H1 (cell line): ENCODE results near the gene RAB38. TPM values are rescaled to one million over a fixed set of nuclear protein-coding genes. Genes with fewer than 3 reads are reported as not detected.

Experiments used
- CTCF ChIA-PET: fragments of 300-600 bp; sonication (Branson Sonifier 250); formaldehyde crosslinking; loops from one replicate; lab custom pipeline; 2021; ENCODE audit not compliant: partially characterized antibody; lab: Charles Lee
- POLR2A ChIA-PET: fragments of 300-600 bp; sonication (Branson Sonifier 250); formaldehyde crosslinking; loops from one replicate; lab custom pipeline; 2021; ENCODE audit warnings: inconsistent platforms; ENCODE audit not compliant: partially characterized antibody; lab: Charles Lee
- DNase-seq, 2 experiments: peaks; one replicate each; pipeline versions ENCODE4 v3.0.0 to v3.0.0-alpha.2; 2010 to 2022; ENCODE audit warnings: low spot score in 2 of 2, low read depth in 1 of 2, mixed read lengths in 1 of 2
- FAIRE-seq: peaks from 2 replicates; lab custom pipeline; 2011; peaks lifted over from hg19 to GRCh38; lab: Jason Lieb, UNC
- H2AFZ ChIP-seq: 2 replicates; pipeline ENCODE4 v1.8.1; 2012; ENCODE audit warnings: low read length, inconsistent platforms
- H2AK5ac ChIP-seq: 2 replicates; pipeline ENCODE4 v1.6.1; 2013; ENCODE audit warnings: low read depth, low read length
- H2BK120ac ChIP-seq: replicated peaks from 2 replicates; pipeline ENCODE3; 2013; ENCODE audit warnings: low read depth, low read length, inconsistent platforms
- H2BK12ac ChIP-seq: 2 replicates; pipeline ENCODE4 v1.6.1; 2013; ENCODE audit warnings: low read depth, low read length
- H2BK15ac ChIP-seq: 2 replicates; pipeline ENCODE4 v1.6.1; 2013; ENCODE audit warnings: low read length
- H2BK20ac ChIP-seq: 2 replicates; pipeline ENCODE4 v1.6.1; 2013; ENCODE audit warnings: low read length
- H2BK5ac ChIP-seq: 2 replicates; pipeline ENCODE4 v1.6.1; 2013; ENCODE audit warnings: low read depth, low read length
- H3K14ac ChIP-seq: 2 replicates; pipeline ENCODE4 v1.6.1; 2013; ENCODE audit warnings: inconsistent platforms; ENCODE audit not compliant: insufficient read length
- H3K18ac ChIP-seq: 2 replicates; pipeline ENCODE4 v1.6.1; 2013; ENCODE audit warnings: low read length; ENCODE audit errors: extremely low read depth
- H3K23ac ChIP-seq: 2 replicates; pipeline ENCODE4 v1.6.1; 2013; ENCODE audit warnings: inconsistent platforms; ENCODE audit not compliant: insufficient read length
- H3K23me2 ChIP-seq: 2 replicates; pipeline ENCODE4 v1.6.1; 2013; ENCODE audit warnings: low read depth, low read length
- H3K27ac ChIP-seq: 2 replicates; pipeline ENCODE4 v1.6.1; 2011; ENCODE audit warnings: low read depth, low read length, inconsistent platforms
- H3K27me3 ChIP-seq, 4 experiments: replicated peaks in 1 of 4; 1 replicate in 1 of 4; 2 replicates in 3 of 4; pipeline versions ENCODE4 v1.6.1 to v1.8.1; 2011 to 2013; ENCODE audit warnings: low read length in 3 of 4, mild to moderate bottlenecking in 3 of 4, inconsistent platforms in 2 of 4, mixed read lengths in 2 of 4, moderate library complexity in 1 of 4; ENCODE audit not compliant: control insufficient read depth in 3 of 4, insufficient read depth in 3 of 4; ENCODE audit errors: extremely low read depth in 1 of 4
- H3K36me3 ChIP-seq, 4 experiments: 2 replicates each; pipeline versions ENCODE4 v1.6.1 to v1.8.1; 2011 to 2013; ENCODE audit warnings: mild to moderate bottlenecking in 4 of 4, low read length in 3 of 4, moderate library complexity in 2 of 4, control low read depth in 1 of 4, inconsistent platforms in 1 of 4; ENCODE audit not compliant: insufficient read depth in 4 of 4, control insufficient read depth in 2 of 4
- H3K4ac ChIP-seq: replicated peaks from 2 replicates; pipeline ENCODE3; 2013; ENCODE audit warnings: low read length, low read depth, mixed read lengths, inconsistent platforms; ENCODE audit not compliant: insufficient read length
- H3K4me1 ChIP-seq, 4 experiments: replicated peaks in 1 of 4; 1 replicate in 1 of 4; 2 replicates in 3 of 4; pipeline versions ENCODE4 v1.6.1 to v1.8.1; 2011 to 2013; ENCODE audit warnings: low read length in 3 of 4, inconsistent platforms in 2 of 4, mixed read lengths in 1 of 4; ENCODE audit not compliant: insufficient read depth in 4 of 4, control insufficient read depth in 3 of 4
- H3K4me2 ChIP-seq, 2 experiments: 2 replicates each; pipeline versions ENCODE4 v1.6.1 to v1.8.1; 2011 to 2013; ENCODE audit warnings: low read depth in 2 of 2, low read length in 2 of 2, control low read depth in 1 of 2, inconsistent platforms in 1 of 2, mild to moderate bottlenecking in 1 of 2; ENCODE audit not compliant: insufficient read depth in 1 of 2
- H3K4me3 ChIP-seq, 4 experiments: fragments of 200-600, 300-600 bp in 1 of 4; sonication (generic), shearing (Covaris generic), sonication (Bioruptor Twin) in 1 of 4; 2 replicates each; pipeline versions ENCODE4 v1.5.1 to v1.8.1; 2011 to 2016; ENCODE audit warnings: low read length in 4 of 4, low read depth in 3 of 4, control low read depth in 2 of 4, inconsistent platforms in 2 of 4, mild to moderate bottlenecking in 2 of 4, mixed read lengths in 1 of 4, moderate library complexity in 1 of 4; ENCODE audit not compliant: insufficient read depth in 2 of 4; ENCODE audit errors: extremely low read depth in 1 of 4
- H3K56ac ChIP-seq: replicated peaks from 2 replicates; pipeline ENCODE3; 2013; ENCODE audit warnings: low read depth, mild to moderate bottlenecking, mixed read lengths, low read length, inconsistent platforms; ENCODE audit not compliant: insufficient read length
- H3K79me1 ChIP-seq: 2 replicates; pipeline ENCODE4 v1.6.1; 2013; ENCODE audit warnings: low read depth, low read length, control low read depth
- H3K79me2 ChIP-seq, 2 experiments: 2 replicates each; pipeline versions ENCODE4 v1.6.1 to v1.8.1; 2012 to 2013; ENCODE audit warnings: low read length in 2 of 2, mild to moderate bottlenecking in 2 of 2, inconsistent platforms in 1 of 2; ENCODE audit not compliant: insufficient read depth in 2 of 2, control insufficient read depth in 1 of 2
- H3K9ac ChIP-seq, 4 experiments: replicated peaks in 1 of 4; 1 replicate in 1 of 4; 2 replicates in 3 of 4; pipeline versions ENCODE4 v1.6.1 to v1.8.1; 2011 to 2013; ENCODE audit warnings: low read depth in 3 of 4, low read length in 3 of 4, control low read depth in 2 of 4, mild to moderate bottlenecking in 2 of 4, moderate library complexity in 2 of 4, inconsistent platforms in 1 of 4; ENCODE audit errors: extremely low read depth in 1 of 4
- H3K9me3 ChIP-seq, 2 experiments: 2 replicates each; pipeline versions ENCODE4 v1.6.1 to v1.8.1; 2012 to 2013; ENCODE audit warnings: mild to moderate bottlenecking in 2 of 2, moderate library complexity in 2 of 2, control low read depth in 1 of 2, inconsistent platforms in 1 of 2, low read depth in 1 of 2, low read length in 1 of 2, mixed read lengths in 1 of 2; ENCODE audit not compliant: insufficient read depth in 2 of 2
- H4K20me1 ChIP-seq, 2 experiments: replicated peaks in 1 of 2; 2 replicates each; pipeline versions ENCODE3 to v1.8.1; 2011 to 2013; ENCODE audit warnings: inconsistent platforms in 2 of 2, low read length in 2 of 2, mild to moderate bottlenecking in 1 of 2; ENCODE audit not compliant: insufficient read depth in 2 of 2, control insufficient read depth in 1 of 2
- H4K5ac ChIP-seq: 2 replicates; pipeline ENCODE4 v1.6.1; 2013; ENCODE audit warnings: low read length, low read depth, mixed read lengths, inconsistent platforms; ENCODE audit not compliant: insufficient read length
- H4K8ac ChIP-seq: 2 replicates; pipeline ENCODE4 v1.8.0; 2013; ENCODE audit warnings: mild to moderate bottlenecking, moderate library complexity, low read length, inconsistent platforms; ENCODE audit not compliant: insufficient read depth; ENCODE audit errors: extremely low read depth
- H4K91ac ChIP-seq: replicated peaks from 2 replicates; pipeline ENCODE3; 2013; ENCODE audit warnings: low read length, mixed read lengths, inconsistent platforms; ENCODE audit not compliant: insufficient read length
- EGR1 ChIP-seq: IDR thresholded peaks from 2 replicates; pipeline ENCODE4 v1.6.1; 2011; ENCODE audit warnings: low read depth, low read length, borderline replicate concordance
- GABPA ChIP-seq: IDR thresholded peaks from 2 replicates; pipeline ENCODE4 v1.6.1; 2011; ENCODE audit warnings: mild to moderate bottlenecking, low read length, moderate library complexity, borderline replicate concordance; ENCODE audit not compliant: insufficient read depth
- KDM4A ChIP-seq: IDR thresholded peaks from one replicate; pipeline ENCODE4 v1.7.1; 2012; ENCODE audit warnings: low read depth, mild to moderate bottlenecking, moderate library complexity, low read length, inconsistent platforms; ENCODE audit not compliant: severe bottlenecking
- KDM5A ChIP-seq: fragments of 200-600 bp; IDR thresholded peaks from 2 replicates; pipeline ENCODE4 v1.7.1; 2012; ENCODE audit warnings: mild to moderate bottlenecking, low read length, inconsistent platforms, mixed read lengths
- MAFK ChIP-seq: IDR thresholded peaks from 2 replicates; pipeline ENCODE4 v1.6.1; 2012; ENCODE audit warnings: low read depth, mild to moderate bottlenecking, improper control_type of control experiment, low read length
- PHF8 ChIP-seq: fragments of 200-600 bp; sonication (generic); conservative IDR thresholded peaks from 2 replicates; pipeline ENCODE4 v1.7.1; 2012; ENCODE audit warnings: low read depth, mild to moderate bottlenecking, inconsistent platforms, low read length, moderate library complexity
- POLR2A ChIP-seq, 2 experiments: IDR thresholded peaks; 1 replicate in 1 of 2; 2 replicates in 1 of 2; pipeline ENCODE4 v1.6.1; 2011; ENCODE audit warnings: low read depth in 2 of 2, low read length in 2 of 2, mild to moderate bottlenecking in 2 of 2; ENCODE audit errors: control extremely low read depth in 1 of 2
- POLR2AphosphoS5 ChIP-seq: IDR thresholded peaks from 2 replicates; pipeline ENCODE4 v1.6.1; 2011; ENCODE audit warnings: low read depth, low read length
- POU5F1 ChIP-seq: IDR thresholded peaks from 2 replicates; pipeline ENCODE4 v1.6.1; 2011; ENCODE audit warnings: low read depth, mild to moderate bottlenecking, low read length, moderate library complexity
- RNF2 ChIP-seq: fragments of 200-900, 300-1000 bp; sonication (generic); IDR thresholded peaks from 2 replicates; pipeline ENCODE4 v1.7.1; 2016; ENCODE audit warnings: borderline replicate concordance, low read depth, mild to moderate bottlenecking, antibody characterized with exemption, low read length; ENCODE audit not compliant: poor library complexity, severe bottlenecking; ENCODE audit errors: missing control alignments
- RXRA ChIP-seq: IDR thresholded peaks from 2 replicates; pipeline ENCODE4 v1.6.1; 2011; ENCODE audit warnings: low read depth, mild to moderate bottlenecking, low read length, moderate library complexity; ENCODE audit not compliant: insufficient read depth
- SAP30 ChIP-seq: fragments of 300-600 bp; sonication (generic); IDR thresholded peaks from 2 replicates; pipeline ENCODE4 v1.7.1; 2012; ENCODE audit warnings: low read length, moderate library complexity, mild to moderate bottlenecking, inconsistent platforms; ENCODE audit not compliant: insufficient read depth, insufficient replicate concordance
- SIN3A ChIP-seq, 2 experiments: IDR thresholded peaks in 1 of 2; conservative IDR thresholded peaks in 1 of 2; 2 replicates each; pipeline ENCODE4 v1.6.1; 2011 to 2012; ENCODE audit warnings: low read length in 2 of 2, improper control_type of control experiment in 1 of 2, low read depth in 1 of 2, mild to moderate bottlenecking in 1 of 2
- TAF1 ChIP-seq: IDR thresholded peaks from 2 replicates; pipeline ENCODE4 v1.6.1; 2011; ENCODE audit warnings: mild to moderate bottlenecking, low read depth, low read length
- polyA plus RNA-seq, 7 experiments: library from polyadenylated mRNA; depleted of rRNA in 3 of 7; stranded (reverse) in 5 of 7; unstranded in 2 of 7; fragments of >200 nt in 5 of 7; fragments of 200-250 nt in 2 of 7; gene quantifications; 1 replicate in 5 of 7; 2 replicates in 1 of 7; 4 replicates in 1 of 7; pipeline versions ENCODE4 v1.2.1 to v1.2.3, GENCODE V29; 2011 to 2013; ENCODE audit warnings: missing spikeins in 2 of 7, mixed read lengths in 2 of 7
- total RNA-seq: library from RNA; stranded (reverse); fragmentation: NEBNext Ultra II Directional; extraction: Animal tissue kit (Norgen Biotek cat#: 25700); gene quantifications from 2 replicates; pipeline ENCODE4 v1.2.1, GENCODE V29; 2021

RAB38 gene
- total and polyA plus RNA-seq, 2 of the 8 experiments (the other 6 are each of a cell fraction or from before 2014, with no cell fraction given) = 15.4 to 16.5 TPM

GRCh38 chr11:88193278-88193677, 18.0 kb upstream of the RAB38 start:
- Histone ChIP-seq H2BK12ac (no peak overlapping the region), H4K91ac (no peak overlapping the region), H3K56ac (no peak overlapping the region), H3K27me3 (peaks cover 0 to 1% (median 0%) of the 10 kb centered on the region in 4 experiments; a peak in 1 of 7 replicates), H2AFZ (no peak overlapping the region), H3K14ac (no peak overlapping the region), H4K20me1 (no peaks in the 10 kb centered on the region), H4K5ac (no peak overlapping the region), H3K9me3 (peaks cover 4 to 7% of the 10 kb centered on the region in 2 experiments; a peak in 2 of 4 replicates), H3K23me2 (no peaks in the 10 kb centered on the region), H3K79me1 (no peaks in the 10 kb centered on the region), H2BK5ac (no peak overlapping the region), H3K4ac (no peak overlapping the region), H3K4me3 (no peak overlapping the region), H3K18ac (no peak overlapping the region), H2BK15ac (no peak overlapping the region), H3K4me2 (no peak overlapping the region), H3K4me1 (no peaks in the 10 kb centered on the region), H2BK120ac (no peak overlapping the region), H3K27ac (no peak overlapping the region), H3K23ac (no peak overlapping the region), H3K79me2 (no peaks in the 10 kb centered on the region), H4K8ac (no peak overlapping the region), H2BK20ac (no peak overlapping the region), H3K36me3 (no peaks in the 10 kb centered on the region), H3K9ac (no peak overlapping the region), H2AK5ac (no peak overlapping the region)
- DNase-seq (no peak), FAIRE-seq (no peak)
- ChIA-PET CTCF (interaction anchor here (0.8 to 1.4 kb wide), 2 partner anchors 38 to 376 kb away, joined by 3 read pairs; no protein-coding TSS in a partner anchor), POLR2A (no interaction called here)
- no peak for TF ChIP-seq EGR1
- no peak for TF ChIP-seq RNF2
- TF ChIP-seq POLR2A (IDR thresholded peaks at IDR 0.05; ENCODE audit: control extremely low read depth in 1 of 2, low read depth in 2 of 2, low read length in 2 of 2) = no peak
- TF ChIP-seq SAP30 = no peak
- TF ChIP-seq POU5F1 = no peak
- no peak for TF ChIP-seq KDM4A
- no peak for TF ChIP-seq POLR2AphosphoS5
- no peak for TF ChIP-seq KDM5A
- TF ChIP-seq RXRA = no peak
- no peak for TF ChIP-seq PHF8
- no peak for TF ChIP-seq MAFK
- no peak for TF ChIP-seq GABPA
- no peak for TF ChIP-seq TAF1
- no peak for TF ChIP-seq SIN3A (conservative IDR thresholded peaks at IDR 0.05 in 1 of 2, IDR thresholded peaks at IDR 0.05 in 1 of 2; ENCODE audit: low read depth in 1 of 2, low read length in 2 of 2)
